NB4 (cell line): ENCODE results near the gene RGS16.

Experiments used
- DNase-seq: peaks from one replicate; pipeline ENCODE4 v3.0.0; 2010; ENCODE audit warnings: low read depth
- H3K4me3 ChIP-seq: one replicate; pipeline ENCODE4 v1.5.1; 2011; ENCODE audit warnings: mild to moderate bottlenecking, low read depth, low read length, moderate library complexity
- MAX ChIP-seq: IDR thresholded peaks from 2 replicates; pipeline ENCODE4 v1.6.1; 2011; ENCODE audit warnings: low read depth, low read length
- MYC ChIP-seq: IDR thresholded peaks from 2 replicates; pipeline ENCODE4 v1.6.1; 2011; ENCODE audit warnings: low read depth, low read length
- POLR2A ChIP-seq: IDR thresholded peaks from 2 replicates; pipeline ENCODE4 v1.6.1; 2011; ENCODE audit warnings: mild to moderate bottlenecking; ENCODE audit not compliant: insufficient read length; ENCODE audit errors: extremely low read depth
- TF ChIP-seq, protein P1 (sequence below): IDR thresholded peaks from one replicate; pipeline ENCODE4 v1.5.1; 2012; ENCODE audit warnings: low read depth, low read length

The RGS16 gene

GRCh38 chr1:182560392-182560984, 43.7 kb downstream of the RGS16 start:
- no peak overlapping the region for H3K4me3 ChIP-seq
- TF ChIP-seq POLR2A (no peak), MYC (no peak), MAX (no peak)
- TF ChIP-seq, protein P1, sequence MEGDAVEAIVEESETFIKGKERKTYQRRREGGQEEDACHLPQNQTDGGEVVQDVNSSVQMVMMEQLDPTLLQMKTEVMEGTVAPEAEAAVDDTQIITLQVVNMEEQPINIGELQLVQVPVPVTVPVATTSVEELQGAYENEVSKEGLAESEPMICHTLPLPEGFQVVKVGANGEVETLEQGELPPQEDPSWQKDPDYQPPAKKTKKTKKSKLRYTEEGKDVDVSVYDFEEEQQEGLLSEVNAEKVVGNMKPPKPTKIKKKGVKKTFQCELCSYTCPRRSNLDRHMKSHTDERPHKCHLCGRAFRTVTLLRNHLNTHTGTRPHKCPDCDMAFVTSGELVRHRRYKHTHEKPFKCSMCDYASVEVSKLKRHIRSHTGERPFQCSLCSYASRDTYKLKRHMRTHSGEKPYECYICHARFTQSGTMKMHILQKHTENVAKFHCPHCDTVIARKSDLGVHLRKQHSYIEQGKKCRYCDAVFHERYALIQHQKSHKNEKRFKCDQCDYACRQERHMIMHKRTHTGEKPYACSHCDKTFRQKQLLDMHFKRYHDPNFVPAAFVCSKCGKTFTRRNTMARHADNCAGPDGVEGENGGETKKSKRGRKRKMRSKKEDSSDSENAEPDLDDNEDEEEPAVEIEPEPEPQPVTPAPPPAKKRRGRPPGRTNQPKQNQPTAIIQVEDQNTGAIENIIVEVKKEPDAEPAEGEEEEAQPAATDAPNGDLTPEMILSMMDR = no peak

GRCh38 chr1:182556279-182556678, 47.9 kb downstream of the RGS16 start:
- DNase-seq = no peak
- no peak overlapping the region for H3K4me3 ChIP-seq
- no peak for TF ChIP-seq MYC
- TF ChIP-seq, protein P1 = no peak
- TF ChIP-seq POLR2A = no peak
- TF ChIP-seq MAX = no peak

More at GRCh38 chr1:182560392-182560984, 43.7 kb downstream of the RGS16 start:
- no peak for DNase-seq

DNA sequence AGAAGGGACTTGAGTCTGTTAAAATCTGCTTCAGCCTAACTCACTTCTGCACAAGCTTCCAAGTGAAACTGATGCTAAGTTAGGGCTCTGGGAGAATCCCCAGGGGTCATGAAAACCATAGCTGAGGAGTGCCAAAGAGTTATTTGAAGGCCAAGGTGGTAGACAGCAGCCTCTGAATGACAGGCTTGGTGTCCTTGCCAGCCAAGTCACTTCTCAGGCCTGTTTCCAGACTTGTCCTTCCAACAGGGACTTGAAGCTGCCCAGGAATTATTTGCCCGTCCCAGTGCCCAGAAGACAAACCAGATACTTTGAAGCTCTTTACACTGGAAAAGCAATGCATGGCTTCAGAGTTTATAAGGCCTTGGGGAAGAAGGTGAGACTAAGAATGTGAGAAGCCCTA, 48.7 kb downstream of the RGS16 start:
- no peak for DNase-seq
- no peak for TF ChIP-seq MYC
- TF ChIP-seq, protein P1 = no peak
- TF ChIP-seq POLR2A = no peak
- no peak for TF ChIP-seq MAX
- no peak overlapping the region for H3K4me3 ChIP-seq

DNA sequence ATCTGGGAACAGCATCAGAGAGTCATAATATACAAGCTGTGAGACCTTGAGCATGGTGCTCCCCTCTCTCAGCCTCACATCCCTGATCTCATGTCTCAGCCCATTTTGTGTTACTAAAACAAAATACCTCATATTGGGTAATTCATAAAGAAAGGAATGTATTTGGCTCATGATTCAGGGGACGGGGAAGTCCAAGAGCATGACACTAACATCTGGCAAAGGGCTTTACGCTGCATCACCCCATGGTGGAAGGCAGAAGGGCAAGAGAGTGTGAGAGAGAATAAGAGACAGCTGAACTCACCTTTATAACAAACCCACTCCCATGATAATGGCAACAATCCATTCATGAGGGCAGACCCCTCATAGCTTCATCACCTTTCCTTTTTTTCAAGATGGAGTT, 51.7 kb downstream of the RGS16 start:
- no peak for TF ChIP-seq POLR2A
- no peak for TF ChIP-seq MYC
- TF ChIP-seq MAX = no peak
- TF ChIP-seq, protein P1 = no peak

DNA sequence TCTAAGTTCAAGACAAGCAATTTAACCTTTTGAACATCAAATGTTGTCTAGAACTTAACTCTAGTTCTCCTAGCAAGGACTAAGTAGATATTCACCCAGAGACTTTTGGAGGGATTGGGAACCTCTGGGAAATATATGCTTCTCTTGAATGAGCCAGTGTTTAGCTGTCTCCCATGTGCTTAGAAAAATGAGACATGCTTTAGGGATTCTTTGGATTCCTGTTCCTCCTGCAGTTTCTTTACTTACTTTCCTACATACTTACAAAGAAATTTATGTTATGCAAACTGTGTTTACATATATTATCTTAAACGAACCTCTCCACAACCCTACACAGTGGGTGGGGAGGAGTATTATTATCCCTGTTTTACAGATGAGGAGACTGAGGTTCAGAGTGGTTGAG, 54.4 kb downstream of the RGS16 start:
- DNase-seq = no peak
- TF ChIP-seq MYC (no peak), MAX (no peak), POLR2A (no peak)
- TF ChIP-seq, protein P1 = no peak
- H3K4me3 ChIP-seq = no peak overlapping the region

More for the DNA sequence above, 51.7 kb downstream of the RGS16 start:
- DNase-seq = no peak
- no peak overlapping the region for H3K4me3 ChIP-seq

GRCh38 chr1:182549346-182549745, 54.8 kb downstream of the RGS16 start:
- TF ChIP-seq POLR2A (no peak), MAX (no peak), MYC (no peak)
- TF ChIP-seq, protein P1 = no peak
- no peak overlapping the region for H3K4me3 ChIP-seq
- no peak for DNase-seq
